ENCODE results near the gene LNP1. TPM values are rescaled to one million over a fixed set of nuclear protein-coding genes. Genes with fewer than 3 reads are reported as not detected.

Gene LNP1
- total and polyA plus RNA-seq, 2 donors (not counting 1 experiment from before 2014, with no cell fraction given): 3.1 to 3.5 TPM

DNA sequence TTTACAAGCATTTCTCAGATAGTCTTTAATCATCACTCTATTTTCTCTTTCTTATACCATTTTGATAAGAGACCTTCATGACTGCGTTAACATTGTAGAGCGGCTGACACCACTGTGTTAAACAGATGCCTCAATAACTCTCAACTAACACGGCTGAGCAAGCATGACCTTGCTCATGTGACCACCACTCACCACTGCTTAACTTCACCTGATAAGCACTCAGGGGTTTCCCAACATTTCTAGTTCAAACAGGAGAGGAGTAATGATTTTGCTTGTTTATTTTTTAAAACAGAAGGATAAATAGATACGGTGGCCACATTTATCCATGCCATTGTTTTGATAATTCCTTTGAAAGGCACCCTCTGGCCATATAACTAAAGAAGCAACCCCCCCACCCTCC, 53.3 kb downstream of the LNP1 start:
- no peak overlapping the region for H3K4me3 ChIP-seq (replicated peaks in 1 of 4; ENCODE audit: control extremely low read depth in 1 of 4, insufficient read depth in 1 of 4, low read depth in 3 of 4, low read length in 4 of 4)
- no peak overlapping the region for H3K9ac ChIP-seq (ENCODE audit: insufficient read depth, low read length)
- H3K27me3 ChIP-seq (ENCODE audit: control insufficient read depth, insufficient read depth, low read length): no peaks in the 10 kb centered on the region
- H2AFZ ChIP-seq (ENCODE audit: low read length): no peak overlapping the region
- H3K36me3 ChIP-seq (ENCODE audit: control insufficient read depth, insufficient read depth, low read length): no peaks in the 10 kb centered on the region
- no peak for DNase-seq (ENCODE audit: low read depth in 2 of 2)
- no peaks in the 10 kb centered on the region for H4K20me1 ChIP-seq (ENCODE audit: control insufficient read depth, extremely low read depth, insufficient read depth, low read length)
- H3K4me2 ChIP-seq (ENCODE audit: extremely low read depth, insufficient read depth, low read length): no peak overlapping the region
- H3K27ac ChIP-seq (ENCODE audit: insufficient read depth, low read length): no peak overlapping the region
- H3K79me2 ChIP-seq (ENCODE audit: control insufficient read depth, insufficient read depth, low read length): no peaks in the 10 kb centered on the region
- H3K9me3 ChIP-seq (ENCODE audit: control insufficient read depth, insufficient read depth, low read depth, low read length): no peaks in the 10 kb centered on the region
- TF ChIP-seq, protein P1, sequence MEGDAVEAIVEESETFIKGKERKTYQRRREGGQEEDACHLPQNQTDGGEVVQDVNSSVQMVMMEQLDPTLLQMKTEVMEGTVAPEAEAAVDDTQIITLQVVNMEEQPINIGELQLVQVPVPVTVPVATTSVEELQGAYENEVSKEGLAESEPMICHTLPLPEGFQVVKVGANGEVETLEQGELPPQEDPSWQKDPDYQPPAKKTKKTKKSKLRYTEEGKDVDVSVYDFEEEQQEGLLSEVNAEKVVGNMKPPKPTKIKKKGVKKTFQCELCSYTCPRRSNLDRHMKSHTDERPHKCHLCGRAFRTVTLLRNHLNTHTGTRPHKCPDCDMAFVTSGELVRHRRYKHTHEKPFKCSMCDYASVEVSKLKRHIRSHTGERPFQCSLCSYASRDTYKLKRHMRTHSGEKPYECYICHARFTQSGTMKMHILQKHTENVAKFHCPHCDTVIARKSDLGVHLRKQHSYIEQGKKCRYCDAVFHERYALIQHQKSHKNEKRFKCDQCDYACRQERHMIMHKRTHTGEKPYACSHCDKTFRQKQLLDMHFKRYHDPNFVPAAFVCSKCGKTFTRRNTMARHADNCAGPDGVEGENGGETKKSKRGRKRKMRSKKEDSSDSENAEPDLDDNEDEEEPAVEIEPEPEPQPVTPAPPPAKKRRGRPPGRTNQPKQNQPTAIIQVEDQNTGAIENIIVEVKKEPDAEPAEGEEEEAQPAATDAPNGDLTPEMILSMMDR (conservative IDR thresholded peaks at IDR 0.05 in 1 of 2, IDR thresholded peaks at IDR 0.05 in 1 of 2; ENCODE audit: low read depth in 1 of 2, low read length in 2 of 2): no peak
- no peak for TF ChIP-seq EZH2 (IDR thresholded peaks at IDR 0.05; ENCODE audit: low read length, missing control alignments)
- no peaks in the 10 kb centered on the region for H3K4me1 ChIP-seq (ENCODE audit: control insufficient read depth, extremely low read depth, insufficient read depth, low read length)

GRCh38 chr3:100455841-100456550, 54.7 kb downstream of the LNP1 start:
- no peak for DNase-seq (ENCODE audit: low read depth in 2 of 2)
- no peak overlapping the region for H3K4me3 ChIP-seq (replicated peaks in 1 of 4; ENCODE audit: control extremely low read depth in 1 of 4, insufficient read depth in 1 of 4, low read depth in 3 of 4, low read length in 4 of 4)
- H3K9me3 ChIP-seq (ENCODE audit: control insufficient read depth, insufficient read depth, low read depth, low read length): no peaks in the 10 kb centered on the region
- TF ChIP-seq, protein P1 (conservative IDR thresholded peaks at IDR 0.05 in 1 of 2, IDR thresholded peaks at IDR 0.05 in 1 of 2; ENCODE audit: low read depth in 1 of 2, low read length in 2 of 2): no peak
- no peak for TF ChIP-seq EZH2 (IDR thresholded peaks at IDR 0.05; ENCODE audit: low read length, missing control alignments)
- no peaks in the 10 kb centered on the region for H3K36me3 ChIP-seq (ENCODE audit: control insufficient read depth, insufficient read depth, low read length)
- no peak overlapping the region for H2AFZ ChIP-seq (ENCODE audit: low read length)
- H4K20me1 ChIP-seq (ENCODE audit: control insufficient read depth, extremely low read depth, insufficient read depth, low read length): no peaks in the 10 kb centered on the region
- H3K4me1 ChIP-seq (ENCODE audit: control insufficient read depth, extremely low read depth, insufficient read depth, low read length): no peaks in the 10 kb centered on the region
- no peaks in the 10 kb centered on the region for H3K79me2 ChIP-seq (ENCODE audit: control insufficient read depth, insufficient read depth, low read length)
- no peaks in the 10 kb centered on the region for H3K27me3 ChIP-seq (ENCODE audit: control insufficient read depth, insufficient read depth, low read length)
- H3K4me2 ChIP-seq (ENCODE audit: extremely low read depth, insufficient read depth, low read length): no peak overlapping the region
- no peak overlapping the region for H3K27ac ChIP-seq (ENCODE audit: insufficient read depth, low read length)
- no peak overlapping the region for H3K9ac ChIP-seq (ENCODE audit: insufficient read depth, low read length)

DNA sequence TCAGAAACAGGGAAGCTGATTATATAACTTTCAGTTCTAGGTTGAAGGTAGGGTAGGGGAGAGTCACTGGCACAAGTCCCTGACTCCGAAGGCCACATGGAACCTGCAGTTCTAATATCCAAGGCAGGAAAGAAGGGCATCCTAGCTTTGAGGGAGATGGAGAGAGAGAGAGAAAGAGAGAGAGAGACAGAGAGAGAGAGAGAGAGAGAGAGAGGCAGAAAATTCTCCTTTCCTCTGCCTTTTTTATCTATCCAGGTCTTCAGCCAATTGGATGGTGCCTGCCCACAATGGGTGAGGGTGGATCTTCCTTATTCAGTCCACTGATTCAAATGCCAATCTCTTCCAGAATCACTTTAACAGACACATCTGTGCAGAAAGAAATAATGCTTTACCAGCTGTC, 55.4 kb downstream of the LNP1 start:
- no peak overlapping the region for H3K27ac ChIP-seq (ENCODE audit: insufficient read depth, low read length)

More for the DNA sequence above, 55.4 kb downstream of the LNP1 start:
- Histone ChIP-seq H3K36me3 (ENCODE audit: control insufficient read depth, insufficient read depth, low read length) (no peaks in the 10 kb centered on the region), H3K4me3 (replicated peaks in 1 of 4; ENCODE audit: control extremely low read depth in 1 of 4, insufficient read depth in 1 of 4, low read depth in 3 of 4, low read length in 4 of 4) (no peak overlapping the region), H2AFZ (ENCODE audit: low read length) (no peak overlapping the region), H3K79me2 (ENCODE audit: control insufficient read depth, insufficient read depth, low read length) (no peaks in the 10 kb centered on the region), H3K4me1 (ENCODE audit: control insufficient read depth, extremely low read depth, insufficient read depth, low read length) (no peaks in the 10 kb centered on the region), H3K4me2 (ENCODE audit: extremely low read depth, insufficient read depth, low read length) (no peak overlapping the region), H3K9me3 (ENCODE audit: control insufficient read depth, insufficient read depth, low read depth, low read length) (no peaks in the 10 kb centered on the region), H3K9ac (ENCODE audit: insufficient read depth, low read length) (no peak overlapping the region), H3K27me3 (ENCODE audit: control insufficient read depth, insufficient read depth, low read length) (no peaks in the 10 kb centered on the region), H4K20me1 (ENCODE audit: control insufficient read depth, extremely low read depth, insufficient read depth, low read length) (no peaks in the 10 kb centered on the region)
- TF ChIP-seq EZH2 (IDR thresholded peaks at IDR 0.05; ENCODE audit: low read length, missing control alignments): no peak
- TF ChIP-seq, protein P1 (conservative IDR thresholded peaks at IDR 0.05 in 1 of 2, IDR thresholded peaks at IDR 0.05 in 1 of 2; ENCODE audit: low read depth in 1 of 2, low read length in 2 of 2): no peak
- DNase-seq (ENCODE audit: low read depth in 2 of 2): no peak

Measured in fibroblast of lung (primary cell).